AG04449 (cell line): ENCODE data around the gene PRPF18.

Source experiments
- CTCF ChIA-PET: fragments of 350-600 bp; formaldehyde crosslinking; extraction: SDS; loops from one replicate; lab custom pipeline; 2021; ENCODE audit warnings: antibody characterized with exemption; lab: Yijun Ruan, JAX
- POLR2A ChIA-PET: fragments of 400-600, 350-600 bp; formaldehyde crosslinking; extraction: SDS; loops from one replicate; lab custom pipeline; 2020; ENCODE audit warnings: antibody characterized with exemption, inconsistent platforms; lab: Yijun Ruan, JAX
- DNase-seq: peaks from one replicate; pipeline ENCODE4 v3.0.0-alpha.2; 2010; ENCODE audit warnings: low read depth, low spot score
- H3K4me3 ChIP-seq: 2 replicates; pipeline ENCODE4 v1.5.1; 2011; ENCODE audit warnings: low read depth, mild to moderate bottlenecking, control low read depth, low read length
- CTCF ChIP-seq: IDR thresholded peaks from one replicate; pipeline ENCODE4 v1.5.1; 2011; ENCODE audit warnings: mild to moderate bottlenecking, moderate library complexity, low read length, control low read depth, inconsistent platforms; ENCODE audit not compliant: insufficient read depth; ENCODE audit errors: missing control alignments

Gene PRPF18

GRCh38 chr10:13659887-13660550, 73.3 kb downstream of the PRPF18 start:
- POLR2A ChIA-PET, result no interaction called here
- DNase-seq, result no peak

GRCh38 chr10:13660551-13660920, 73.8 kb downstream of the PRPF18 start:
- no peak for TF ChIP-seq CTCF
- no peak overlapping the region for H3K4me3 ChIP-seq
- ChIA-PET POLR2A (no interaction called here), CTCF (interaction anchor here (1.0 to 3.8 kb wide), 23 partner anchors 8 to 311 kb away, joined by 3 to 79 read pairs (median 6); no protein-coding TSS in a partner anchor)
- DNase-seq, result no peak

More at GRCh38 chr10:13659887-13660550, 73.3 kb downstream of the PRPF18 start:
- CTCF ChIA-PET, result interaction anchor here (0.7 to 3.8 kb wide), 29 partner anchors 8 to 310 kb away, joined by 3 to 79 read pairs (median 4); no protein-coding TSS in a partner anchor
- no peak overlapping the region for H3K4me3 ChIP-seq
- TF ChIP-seq CTCF, result peak; percentile 86

- ChIA-PET POLR2A (interaction anchor here (0.6 kb wide), 1 partner anchor 86 kb away, joined by 4 read pairs; no protein-coding TSS in a partner anchor), CTCF (interaction anchor here (1.0 to 3.8 kb wide), 9 partner anchors 11 to 123 kb away, joined by 3 to 79 read pairs (median 6); no protein-coding TSS in a partner anchor)
Measured at GRCh38 chr10:13661256-13661655, 74.5 kb downstream of the PRPF18 start.

GRCh38 chr10:13665516-13666262, 78.9 kb downstream of the PRPF18 start:
- DNase-seq, result no peak
- TF ChIP-seq CTCF, result no peak
- POLR2A ChIA-PET, result no interaction called here
- CTCF ChIA-PET, result interaction anchor here (0.9 to 3.8 kb wide), 6 partner anchors 9 to 118 kb away, joined by 3 to 39 read pairs (median 5); no protein-coding TSS in a partner anchor
- H3K4me3 ChIP-seq, result no peak overlapping the region

More at GRCh38 chr10:13661256-13661655, 74.5 kb downstream of the PRPF18 start:
- TF ChIP-seq CTCF, result no peak
- no peak overlapping the region for H3K4me3 ChIP-seq
- no peak for DNase-seq

- CTCF ChIA-PET, result interaction anchor here (1.5 to 2.6 kb wide), 4 partner anchors 9 to 108 kb away, joined by 4 to 11 read pairs (median 6); no protein-coding TSS in a partner anchor
- no peak for TF ChIP-seq CTCF
- no peak overlapping the region for H3K4me3 ChIP-seq
- POLR2A ChIA-PET, result no interaction called here
- no peak for DNase-seq
Measured at GRCh38 chr10:13668126-13668525, 81.4 kb downstream of the PRPF18 start.
